ENCODE data around the gene THSD4.

- TF ChIP-seq EZH2 (IDR thresholded peaks at IDR 0.05; ENCODE audit: borderline replicate concordance, low read length) = no peak
- TF ChIP-seq, protein P1, sequence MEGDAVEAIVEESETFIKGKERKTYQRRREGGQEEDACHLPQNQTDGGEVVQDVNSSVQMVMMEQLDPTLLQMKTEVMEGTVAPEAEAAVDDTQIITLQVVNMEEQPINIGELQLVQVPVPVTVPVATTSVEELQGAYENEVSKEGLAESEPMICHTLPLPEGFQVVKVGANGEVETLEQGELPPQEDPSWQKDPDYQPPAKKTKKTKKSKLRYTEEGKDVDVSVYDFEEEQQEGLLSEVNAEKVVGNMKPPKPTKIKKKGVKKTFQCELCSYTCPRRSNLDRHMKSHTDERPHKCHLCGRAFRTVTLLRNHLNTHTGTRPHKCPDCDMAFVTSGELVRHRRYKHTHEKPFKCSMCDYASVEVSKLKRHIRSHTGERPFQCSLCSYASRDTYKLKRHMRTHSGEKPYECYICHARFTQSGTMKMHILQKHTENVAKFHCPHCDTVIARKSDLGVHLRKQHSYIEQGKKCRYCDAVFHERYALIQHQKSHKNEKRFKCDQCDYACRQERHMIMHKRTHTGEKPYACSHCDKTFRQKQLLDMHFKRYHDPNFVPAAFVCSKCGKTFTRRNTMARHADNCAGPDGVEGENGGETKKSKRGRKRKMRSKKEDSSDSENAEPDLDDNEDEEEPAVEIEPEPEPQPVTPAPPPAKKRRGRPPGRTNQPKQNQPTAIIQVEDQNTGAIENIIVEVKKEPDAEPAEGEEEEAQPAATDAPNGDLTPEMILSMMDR (IDR thresholded peaks at IDR 0.05; ENCODE audit: low read length) = no peak
Measured at GRCh38 chr15:71116366-71116765, 1.1 kb downstream of the THSD4 start.
